ENCODE measurements around the gene MATN1. TPM values are rescaled to one million over a fixed set of nuclear protein-coding genes. Genes with fewer than 3 reads are reported as not detected.
"Not testable (repeated sequence)": the region's sequence is repeated elsewhere in the genome, so short reads cannot be mapped to it uniquely, and the experiment has no call there.

Gene MATN1
- total RNA-seq, 1 donor from 2014 or later = 1.7 TPM

DNA sequence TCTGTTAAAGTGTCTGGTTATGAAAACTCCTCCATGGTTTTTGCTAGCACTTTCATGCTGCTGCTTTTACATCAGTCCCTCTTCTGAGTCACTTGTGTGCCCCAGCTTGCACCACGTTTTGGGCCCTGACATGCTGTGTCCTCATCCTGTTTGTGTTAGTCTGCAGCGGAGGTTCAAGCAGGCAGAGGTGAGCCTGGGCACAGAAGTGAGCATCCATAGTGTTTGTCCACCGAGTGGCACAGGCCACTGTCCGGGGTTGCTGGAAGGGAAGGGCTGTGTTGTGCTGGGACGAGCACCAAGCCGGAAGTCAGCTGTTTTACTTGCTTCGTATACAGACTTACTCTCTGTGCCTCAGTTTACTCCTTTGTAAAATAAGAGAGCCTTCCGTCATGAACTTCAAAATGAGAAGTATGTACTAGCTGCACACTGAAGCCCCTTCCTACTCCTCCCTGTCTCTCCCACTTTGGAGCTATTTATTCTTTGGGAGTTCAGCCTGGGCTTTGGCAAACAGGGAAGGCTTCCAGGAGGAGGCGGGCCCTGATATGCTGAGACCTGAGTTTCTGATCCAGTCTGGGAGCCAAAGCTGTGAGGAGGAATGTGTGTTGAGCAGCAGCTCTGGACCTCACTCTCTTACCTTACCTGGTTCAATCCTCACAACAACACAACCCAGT lies 44.9 kb upstream of the MATN1 start:
- Mint-ChIP-seq H3K4me1 (ENCODE audit: unreplicated experiment) (peaks cover 17% of the 10 kb centered on the region), H3K27me3 (ENCODE audit: unreplicated experiment) (peaks cover 12% of the 10 kb centered on the region), H3K36me3 (ENCODE audit: low read depth, unreplicated experiment) (no peaks in the 10 kb centered on the region), H3K27ac (ENCODE audit: unreplicated experiment) (no peak overlapping the region), H3K4me3 (ENCODE audit: unreplicated experiment) (no peak overlapping the region), H3K9me3 (ENCODE audit: unreplicated experiment) (no peaks in the 10 kb centered on the region)
- DNase-seq (ENCODE audit: low spot score) = no peak
- TF ChIP-seq CTCF (IDR thresholded peaks at IDR 0.05; ENCODE audit: unreplicated experiment) = no peak

DNA sequence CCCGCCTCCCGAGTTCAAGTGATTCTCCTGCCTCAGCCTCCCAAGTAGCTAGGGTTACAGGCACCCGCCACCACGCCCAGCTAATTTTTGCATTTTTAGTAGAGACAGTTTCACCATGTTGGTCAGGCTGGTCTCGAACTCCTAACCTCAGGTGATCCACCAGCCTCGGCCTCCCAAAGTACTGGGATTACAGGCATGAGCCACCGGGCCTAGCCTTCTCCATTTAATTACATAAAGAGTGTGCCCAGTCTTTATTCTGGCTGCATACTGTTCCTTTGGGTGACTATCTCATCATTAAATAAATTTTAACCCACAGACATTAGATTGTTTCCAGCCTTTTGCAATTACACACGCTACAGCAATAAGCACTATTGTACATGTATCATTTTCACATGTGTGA lies 43.6 kb upstream of the MATN1 start:
- not testable (repeated sequence) for DNase-seq (ENCODE audit: low spot score); H3K9me3 Mint-ChIP-seq (ENCODE audit: unreplicated experiment)

DNA sequence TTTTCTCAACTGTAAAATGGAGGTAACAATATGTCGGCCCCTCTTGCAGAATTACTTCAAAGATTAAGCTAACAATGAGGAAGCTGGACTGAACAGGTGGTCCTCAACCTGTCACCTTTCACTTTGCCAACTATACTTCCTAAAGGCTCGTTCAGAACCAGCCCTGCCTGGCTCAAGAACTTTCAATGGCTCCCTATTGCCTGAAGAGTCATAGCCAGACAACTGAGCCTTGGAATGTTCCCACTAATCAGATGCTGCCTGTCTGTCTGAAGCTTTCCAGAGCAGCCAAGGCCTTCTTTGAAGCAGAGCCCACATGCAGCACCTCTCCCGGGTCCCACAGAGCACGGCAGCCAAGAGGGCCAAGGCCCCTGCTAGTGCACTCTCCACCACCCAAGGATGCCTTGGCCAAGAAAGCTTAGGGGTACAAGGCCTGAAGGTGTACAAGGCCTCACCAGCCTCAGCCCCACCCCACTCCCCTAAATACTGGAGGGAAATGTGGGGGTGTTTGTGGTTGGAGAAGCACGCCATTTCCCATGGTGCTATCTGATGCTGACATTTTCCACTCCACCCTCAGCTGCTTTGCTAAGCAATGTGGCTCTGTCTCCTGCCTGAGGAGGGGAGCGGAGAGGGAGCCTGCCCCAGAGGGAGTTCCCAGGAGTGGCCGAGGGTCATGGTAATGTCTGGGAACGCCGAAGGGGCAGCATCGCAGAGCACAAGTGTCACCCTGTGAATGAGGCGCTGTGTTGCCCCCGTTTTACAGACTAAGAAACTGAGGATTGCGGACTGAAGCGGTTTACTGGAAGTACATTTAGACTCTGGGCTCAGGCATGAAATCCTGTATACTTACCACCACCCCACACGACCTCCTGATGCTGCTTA lies 42.4 kb upstream of the MATN1 start:
- peaks cover 10% of the 10 kb centered on the region for H3K27me3 Mint-ChIP-seq (ENCODE audit: unreplicated experiment)
- H3K4me3 Mint-ChIP-seq (ENCODE audit: unreplicated experiment) = no peak overlapping the region
- H3K9me3 Mint-ChIP-seq (ENCODE audit: unreplicated experiment) = no peaks in the 10 kb centered on the region
- no peak for TF ChIP-seq CTCF (IDR thresholded peaks at IDR 0.05; ENCODE audit: unreplicated experiment)
- peaks cover 16% of the 10 kb centered on the region for H3K4me1 Mint-ChIP-seq (ENCODE audit: unreplicated experiment)
- no peaks in the 10 kb centered on the region for H3K36me3 Mint-ChIP-seq (ENCODE audit: low read depth, unreplicated experiment)
- H3K27ac Mint-ChIP-seq (ENCODE audit: unreplicated experiment) = no peak overlapping the region
- DNase-seq (ENCODE audit: low spot score) = no peak

More for the DNA sequence above, 43.6 kb upstream of the MATN1 start:
- H3K4me1 Mint-ChIP-seq (ENCODE audit: unreplicated experiment) = peaks cover 11% of the 10 kb centered on the region
- not testable (repeated sequence) for H3K36me3 Mint-ChIP-seq (ENCODE audit: low read depth, unreplicated experiment); H3K4me3 Mint-ChIP-seq (ENCODE audit: unreplicated experiment); H3K27ac Mint-ChIP-seq (ENCODE audit: unreplicated experiment)
- peaks cover 10% of the 10 kb centered on the region for H3K27me3 Mint-ChIP-seq (ENCODE audit: unreplicated experiment)

GRCh38 chr1:30764939-30765555 lies 41.7 kb upstream of the MATN1 start:
- no peak for DNase-seq (ENCODE audit: low spot score)
- Mint-ChIP-seq H3K9me3 (ENCODE audit: unreplicated experiment) (no peaks in the 10 kb centered on the region), H3K4me3 (ENCODE audit: unreplicated experiment) (no peak overlapping the region), H3K27me3 (ENCODE audit: unreplicated experiment) (peaks cover 8% of the 10 kb centered on the region), H3K4me1 (ENCODE audit: unreplicated experiment) (peaks cover 16% of the 10 kb centered on the region), H3K27ac (ENCODE audit: unreplicated experiment) (no peak overlapping the region), H3K36me3 (ENCODE audit: low read depth, unreplicated experiment) (no peaks in the 10 kb centered on the region)
- no peak for TF ChIP-seq CTCF (IDR thresholded peaks at IDR 0.05; ENCODE audit: unreplicated experiment)

GRCh38 chr1:30764396-30764795 lies 41.0 kb upstream of the MATN1 start:
- Mint-ChIP-seq H3K36me3 (ENCODE audit: low read depth, unreplicated experiment) (no peaks in the 10 kb centered on the region), H3K27me3 (ENCODE audit: unreplicated experiment) (peaks cover 10% of the 10 kb centered on the region), H3K27ac (ENCODE audit: unreplicated experiment) (no peak overlapping the region), H3K9me3 (ENCODE audit: unreplicated experiment) (no peaks in the 10 kb centered on the region), H3K4me1 (ENCODE audit: unreplicated experiment) (peaks cover 15% of the 10 kb centered on the region), H3K4me3 (ENCODE audit: unreplicated experiment) (no peak overlapping the region)
- TF ChIP-seq CTCF (IDR thresholded peaks at IDR 0.05; ENCODE audit: unreplicated experiment) = no peak
- no peak for DNase-seq (ENCODE audit: low spot score)

All from endothelial cell (in vitro differentiated cells).